ENCODE measurements around the gene CSNK2A1.

Gene CSNK2A1

DNA sequence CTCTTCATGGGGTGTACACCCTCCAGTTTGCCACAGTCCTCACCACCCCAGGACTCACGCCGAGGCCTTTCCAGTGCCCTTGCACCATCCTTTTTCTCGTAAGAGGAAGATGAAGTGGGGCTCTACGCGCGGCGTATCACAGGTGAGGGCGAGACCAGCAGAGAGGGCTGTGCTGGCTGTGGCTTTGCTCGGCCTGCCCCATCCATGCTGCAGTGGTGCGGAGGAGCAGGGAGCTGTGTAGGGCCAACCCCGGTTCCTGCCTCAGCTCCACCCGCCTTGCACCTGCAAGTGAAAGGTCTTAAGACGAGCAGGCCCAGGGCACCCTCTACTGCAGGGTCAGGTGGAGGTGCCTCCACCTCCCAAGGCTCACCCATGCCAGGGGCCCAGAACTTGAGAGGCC lies 111.4 kb downstream of the CSNK2A1 start:
- no peak for DNase-seq

DNA sequence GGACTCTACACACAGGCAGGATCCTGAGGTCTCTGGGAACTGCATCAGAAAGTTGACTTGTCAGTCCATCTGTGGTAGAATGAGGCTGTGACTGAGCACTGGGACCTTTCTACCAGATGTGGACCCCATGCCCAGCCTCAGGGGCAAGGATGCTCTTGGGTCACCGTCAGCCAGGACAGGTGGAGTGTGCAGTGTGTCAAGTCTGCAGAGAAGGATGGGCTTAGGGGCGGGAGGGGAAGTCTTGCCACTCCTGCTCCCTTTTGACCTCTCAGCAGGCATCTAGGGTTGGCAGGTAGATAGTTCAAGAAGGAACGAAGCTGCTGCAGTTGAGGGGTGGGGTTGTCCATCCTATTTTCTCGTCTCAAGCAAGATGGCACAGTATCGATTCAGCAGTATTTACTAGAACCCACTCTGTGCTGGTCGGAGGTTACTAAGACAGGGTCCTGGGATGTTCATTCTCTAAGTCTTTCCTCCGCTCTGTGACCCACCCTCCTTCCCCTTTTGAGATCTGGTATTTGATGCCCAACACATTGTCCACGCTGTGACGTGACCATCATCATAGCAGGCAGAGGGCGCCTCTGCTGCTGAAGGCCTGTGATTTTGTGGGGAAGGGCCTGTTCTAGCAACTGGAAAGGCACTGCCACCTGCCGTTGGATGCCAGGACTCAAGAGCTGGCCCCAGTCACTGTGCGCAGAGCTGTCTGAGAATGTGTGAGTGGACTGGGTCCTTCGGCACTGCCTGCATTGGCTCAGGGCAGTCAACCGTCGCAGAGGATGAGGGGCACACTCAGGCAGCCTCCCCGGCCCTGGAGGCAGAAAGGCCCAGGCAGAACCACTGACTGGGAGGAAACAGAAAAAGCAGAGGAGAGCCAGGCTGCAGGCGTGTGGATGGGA lies 112.3 kb downstream of the CSNK2A1 start:
- DNase-seq, result peak in 54 of 56 donors; percentile 7 to 83 (median 52)

DNA sequence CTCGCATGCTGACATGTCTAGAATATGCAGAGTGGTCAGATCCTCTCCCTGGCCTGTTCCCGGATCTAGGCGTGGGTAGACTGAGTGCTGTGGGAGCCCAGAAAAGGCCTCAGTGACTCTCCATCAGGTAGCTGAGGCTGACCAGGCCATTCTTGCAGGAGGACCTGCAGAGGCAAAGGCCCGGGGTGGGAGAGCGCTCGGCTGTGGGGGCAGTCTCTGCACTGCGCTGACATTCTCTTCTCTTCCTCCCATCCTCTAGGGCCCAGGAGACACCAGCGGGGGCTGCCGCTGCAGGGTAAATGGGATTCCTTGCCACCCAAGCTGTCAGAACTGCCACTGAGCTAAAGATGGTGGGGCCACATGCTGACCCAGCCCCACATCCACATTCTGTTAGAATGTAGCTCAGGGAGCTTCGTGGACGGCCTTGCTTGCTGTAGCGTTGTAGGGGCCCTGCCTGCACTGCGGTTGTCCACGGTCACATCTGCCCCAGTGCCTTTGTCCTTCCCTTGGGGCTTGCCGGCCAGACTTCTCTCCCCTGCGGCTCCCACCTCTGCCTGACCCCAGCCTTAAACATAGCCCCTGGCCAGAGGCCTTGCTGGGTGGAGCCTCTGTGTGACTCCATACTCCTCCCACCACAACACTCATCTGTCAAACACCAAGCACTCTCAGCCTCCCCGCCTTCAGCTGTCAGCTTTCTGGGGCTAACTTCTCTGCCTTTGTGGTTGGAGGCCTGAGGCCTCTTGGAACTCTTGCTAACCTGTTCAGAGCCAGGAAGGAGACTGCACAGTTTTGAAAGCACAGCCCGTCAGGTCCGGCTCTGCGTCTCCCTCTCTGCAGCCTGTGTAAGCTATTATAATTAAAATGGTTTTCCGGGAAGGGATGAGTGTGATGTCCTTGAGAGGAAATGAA lies 113.2 kb downstream of the CSNK2A1 start:
- DNase-seq, result no peak

DNA sequence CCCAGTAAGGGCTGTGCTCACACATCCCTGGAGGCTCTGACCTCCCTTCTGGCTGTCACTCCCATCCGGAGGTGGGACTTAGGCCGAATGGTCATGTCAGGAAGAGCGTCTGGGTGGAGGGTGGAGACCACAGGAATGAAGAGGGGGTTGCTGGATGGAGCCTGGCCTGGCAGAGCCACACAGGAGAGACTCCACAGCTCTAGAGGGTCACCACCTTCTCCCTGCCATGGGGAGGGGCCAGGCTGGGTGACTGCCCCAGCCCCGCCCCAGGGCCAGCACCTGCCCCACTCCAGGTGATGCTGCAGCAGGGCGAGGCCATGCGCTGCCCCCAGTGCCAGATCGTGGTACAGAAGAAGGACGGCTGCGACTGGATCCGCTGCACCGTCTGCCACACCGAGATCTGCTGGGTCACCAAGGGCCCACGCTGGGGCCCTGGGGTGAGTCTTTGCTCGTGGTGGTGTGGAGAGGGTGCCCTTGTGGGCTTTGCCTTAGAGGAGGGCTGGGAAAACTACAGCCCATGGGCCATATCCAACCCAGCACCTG lies 114.9 kb downstream of the CSNK2A1 start:
- no peak for DNase-seq

DNA sequence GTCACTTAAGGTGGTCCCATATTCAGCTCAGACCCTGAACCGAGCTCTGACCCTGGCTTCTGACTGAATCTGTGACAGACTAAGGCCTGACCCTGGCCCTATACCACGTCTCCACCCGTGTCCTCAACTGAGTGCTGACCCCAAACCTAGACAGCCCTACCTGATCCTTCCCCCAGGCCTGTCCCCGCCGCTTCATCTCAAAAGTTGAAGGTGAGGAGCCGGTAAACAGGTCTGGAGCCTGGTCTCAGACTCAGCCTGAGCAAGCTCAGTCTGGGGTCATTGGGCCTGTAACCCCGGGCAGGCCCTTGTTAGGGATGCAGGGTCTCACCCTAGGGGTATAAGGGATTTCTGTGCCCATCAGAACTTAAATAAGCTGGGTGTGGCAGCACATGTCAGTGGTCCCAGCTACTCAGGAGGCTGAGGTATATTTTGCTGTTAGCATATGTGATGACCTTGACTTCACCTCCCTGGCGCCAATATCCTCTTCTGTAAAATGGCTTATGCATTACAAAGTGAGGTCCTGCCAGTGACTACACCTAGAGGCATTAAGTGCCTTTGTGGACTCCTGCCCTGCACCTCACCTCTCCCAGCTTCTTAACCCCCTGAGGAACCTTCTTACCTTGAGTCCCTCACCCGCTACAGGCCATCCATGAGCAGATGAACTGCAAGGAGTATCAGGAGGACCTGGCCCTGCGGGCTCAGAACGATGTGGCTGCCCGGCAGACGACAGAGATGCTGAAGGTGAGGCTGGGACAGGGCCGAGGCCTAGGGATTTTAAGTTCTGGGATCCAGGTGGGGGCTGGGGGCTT lies 115.5 kb downstream of the CSNK2A1 start:
- no peak for DNase-seq

DNA sequence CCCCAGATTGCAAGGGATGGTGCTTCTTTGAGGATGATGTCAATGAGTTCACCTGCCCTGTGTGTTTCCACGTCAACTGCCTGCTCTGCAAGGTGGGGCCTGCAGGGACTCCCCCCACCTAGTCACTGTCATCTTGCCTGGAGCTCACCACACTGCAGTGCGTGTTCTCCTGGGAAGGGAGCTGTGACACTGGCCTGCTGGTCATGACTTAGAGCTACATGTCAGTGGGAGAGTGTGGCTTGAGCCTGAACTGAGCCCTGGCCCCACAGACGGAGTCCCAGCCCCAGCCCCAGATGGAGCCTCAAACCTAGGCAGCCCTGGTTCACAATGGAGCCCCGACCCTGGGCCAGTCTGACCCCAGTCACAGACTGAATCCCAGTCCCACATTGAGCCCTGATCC lies 116.2 kb downstream of the CSNK2A1 start:
- DNase-seq, result no peak

DNA sequence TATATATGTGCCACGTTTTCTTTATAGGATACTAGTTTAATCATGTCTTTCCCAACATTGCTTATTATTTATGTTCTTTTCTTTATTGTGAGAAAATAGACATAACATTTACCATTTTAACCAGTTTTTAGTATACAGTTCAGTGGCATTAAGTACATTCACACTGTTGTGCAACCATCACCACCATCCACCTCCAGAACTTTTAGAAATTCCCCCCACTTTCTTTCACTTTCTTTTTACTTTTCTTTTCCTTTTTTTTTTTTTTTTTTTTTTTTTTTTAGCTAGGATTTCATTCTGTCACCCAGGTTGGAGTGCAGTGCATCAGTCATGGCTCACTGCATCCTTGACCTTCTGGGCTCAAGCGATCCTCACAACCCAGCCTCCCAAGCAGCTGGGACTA lies 117.0 kb downstream of the CSNK2A1 start:
- no peak for DNase-seq

Measured in nucleus accumbens (tissue), 56 donors.